Left lung (tissue), 10 donors: ENCODE measurements around the gene DDX6. TPM values are rescaled to one million over a fixed set of nuclear protein-coding genes. Genes with fewer than 3 reads are reported as not detected.
"Not testable (repeated sequence)": the region's sequence is repeated elsewhere in the genome, so short reads cannot be mapped to it uniquely, and the experiment has no call there.

Experiments used
- ATAC-seq: fragments of 200-7000 bp; cut with Tn5 transposase; one replicate; pipeline ENCODE4 v1.9.1; 2020; ENCODE audit warnings: moderate library complexity
- DNase-seq, 4 donors: peaks; one replicate each; pipeline ENCODE4 v3.0.0-alpha.2; 2013 to 2020
- H3K27ac ChIP-seq, 2 donors: fragments of 200-600 bp; sonication (generic) in 1 of 2; one replicate each; pipeline versions ENCODE4 v1.5.0 to v1.8.0; 2020 to 2021
- H3K27me3 ChIP-seq, 2 donors: fragments of 200-600 bp; sonication (generic) in 1 of 2; one replicate each; pipeline versions ENCODE4 v1.5.0 to v1.8.0; 2020 to 2021
- H3K36me3 ChIP-seq, 2 donors: fragments of 200-600 bp; sonication (generic) in 1 of 2; one replicate each; pipeline versions ENCODE4 v1.5.0 to v1.8.0; 2020 to 2021
- H3K4me1 ChIP-seq, 2 donors: fragments of 200-600 bp; one replicate each; pipeline ENCODE4 v1.8.0; 2021
- H3K4me3 ChIP-seq, 2 donors: fragments of 200-600 bp; sonication (generic) in 1 of 2; one replicate each; pipeline versions ENCODE4 v1.5.0 to v1.8.0; 2020 to 2021; ENCODE audit warnings: mild to moderate bottlenecking in 1 of 2
- H3K9me3 ChIP-seq, 2 donors: fragments of 200-600 bp; sonication (generic) in 1 of 2; one replicate each; pipeline versions ENCODE4 v1.5.0 to v1.8.0; 2020 to 2021
- intact Hi-C, 2 donors: fragments of 100-400 bp; cut with DNase I; formaldehyde crosslinking; loops; one replicate each; pipeline versions ENCODE4 v1.11.2 to v1.14.2; 2022
- polyA plus RNA-seq, 6 donors: library from polyadenylated mRNA; unstranded; fragments of 120-200 nt; gene quantifications; one replicate each; pipeline ENCODE4 v1.2.1, GENCODE V29; 2013; ENCODE audit not compliant: insufficient read length in 6 of 6
- total RNA-seq, 2 donors: library from RNA; stranded (reverse); fragmentation: NEBNext Ultra II Directional; extraction: Animal tissue kit (Norgen Biotek cat#: 25700); gene quantifications; one replicate each; pipeline ENCODE4 v1.2.1, GENCODE V29; 2021
- TF ChIP-seq, protein P1 (sequence below), 2 donors: fragments of 200-600 bp; sonication (generic) in 1 of 2; IDR thresholded peaks; one replicate each; pipeline versions ENCODE4 v1.5.0 to v1.8.0; 2021; ENCODE audit warnings: antibody characterized with exemption in 2 of 2
- donor health status: DM: no; HTN: yes; CAD: no.
- donor health status: DM: no; HTN: no; CAD: no.

Gene DDX6
- total and polyA plus RNA-seq, 8 donors = 105 to 143 (median 132) TPM

GRCh38 chr11:118768690-118769089 lies 22.3 kb downstream of the DDX6 start:
- H3K27me3 ChIP-seq = no peaks in the 10 kb centered on the region
- H3K4me3 ChIP-seq = no peak overlapping the region
- DNase-seq = no peak
- ATAC-seq = no peak
- H3K9me3 ChIP-seq = no peaks in the 10 kb centered on the region
- intact Hi-C loops = no loop called here
- TF ChIP-seq, protein P1, sequence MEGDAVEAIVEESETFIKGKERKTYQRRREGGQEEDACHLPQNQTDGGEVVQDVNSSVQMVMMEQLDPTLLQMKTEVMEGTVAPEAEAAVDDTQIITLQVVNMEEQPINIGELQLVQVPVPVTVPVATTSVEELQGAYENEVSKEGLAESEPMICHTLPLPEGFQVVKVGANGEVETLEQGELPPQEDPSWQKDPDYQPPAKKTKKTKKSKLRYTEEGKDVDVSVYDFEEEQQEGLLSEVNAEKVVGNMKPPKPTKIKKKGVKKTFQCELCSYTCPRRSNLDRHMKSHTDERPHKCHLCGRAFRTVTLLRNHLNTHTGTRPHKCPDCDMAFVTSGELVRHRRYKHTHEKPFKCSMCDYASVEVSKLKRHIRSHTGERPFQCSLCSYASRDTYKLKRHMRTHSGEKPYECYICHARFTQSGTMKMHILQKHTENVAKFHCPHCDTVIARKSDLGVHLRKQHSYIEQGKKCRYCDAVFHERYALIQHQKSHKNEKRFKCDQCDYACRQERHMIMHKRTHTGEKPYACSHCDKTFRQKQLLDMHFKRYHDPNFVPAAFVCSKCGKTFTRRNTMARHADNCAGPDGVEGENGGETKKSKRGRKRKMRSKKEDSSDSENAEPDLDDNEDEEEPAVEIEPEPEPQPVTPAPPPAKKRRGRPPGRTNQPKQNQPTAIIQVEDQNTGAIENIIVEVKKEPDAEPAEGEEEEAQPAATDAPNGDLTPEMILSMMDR (IDR thresholded peaks at IDR 0.05) = no peak
- no peak overlapping the region for H3K27ac ChIP-seq
- H3K36me3 ChIP-seq = peaks cover 0 to 59% of the 10 kb centered on the region in 2 donors
- H3K4me1 ChIP-seq = peaks cover 13 to 66% of the 10 kb centered on the region in 2 donors

GRCh38 chr11:118766035-118766434 lies 24.9 kb downstream of the DDX6 start:
- H3K27ac ChIP-seq = no peak overlapping the region
- peaks cover 7 to 40% of the 10 kb centered on the region in 2 donors for H3K4me1 ChIP-seq
- H3K9me3 ChIP-seq = no peaks in the 10 kb centered on the region
- TF ChIP-seq, protein P1 (IDR thresholded peaks at IDR 0.05) = no peak
- H3K36me3 ChIP-seq = peaks cover 0 to 78% of the 10 kb centered on the region in 2 donors
- no peaks in the 10 kb centered on the region for H3K27me3 ChIP-seq
- DNase-seq (no peak), ATAC-seq (no peak)
- no peak overlapping the region for H3K4me3 ChIP-seq
- intact Hi-C loops = no loop called here

GRCh38 chr11:118765095-118765691 lies 25.8 kb downstream of the DDX6 start:
- H3K36me3 ChIP-seq = peaks cover 0 to 86% of the 10 kb centered on the region in 2 donors
- H3K27me3 ChIP-seq, H3K27ac ChIP-seq, intact Hi-C loops, H3K9me3 ChIP-seq, DNase-seq, H3K4me3 ChIP-seq: not testable (repeated sequence)
- ATAC-seq = peak; percentile 20
- H3K4me1 ChIP-seq = peaks cover 3 to 32% of the 10 kb centered on the region in 2 donors

DNA sequence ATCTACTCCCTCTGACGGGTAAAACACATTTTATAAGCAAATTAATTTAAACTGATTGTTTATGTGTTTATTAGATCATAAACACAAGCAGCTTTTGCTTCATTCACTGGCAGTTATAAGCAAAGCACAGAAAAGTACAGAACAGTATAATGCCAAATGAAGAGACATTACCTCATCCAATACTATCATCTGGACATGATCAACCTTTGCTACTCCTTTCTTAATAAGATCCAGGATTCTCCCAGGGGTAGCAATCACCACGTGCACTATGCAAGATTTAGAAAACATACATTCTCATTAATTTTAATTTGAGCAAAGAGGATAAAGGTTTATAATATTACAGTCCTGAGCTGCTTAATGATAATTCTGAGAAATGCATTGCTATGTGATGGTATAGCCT lies 27.9 kb downstream of the DDX6 start:
- peaks cover 0 to 10% of the 10 kb centered on the region in 2 donors for H3K4me1 ChIP-seq
- intact Hi-C loops = no loop called here
- no peaks in the 10 kb centered on the region for H3K9me3 ChIP-seq
- H3K4me3 ChIP-seq = no peak overlapping the region
- peaks cover 0 to 99% of the 10 kb centered on the region in 2 donors for H3K36me3 ChIP-seq
- no peaks in the 10 kb centered on the region for H3K27me3 ChIP-seq
- TF ChIP-seq, protein P1 (IDR thresholded peaks at IDR 0.05) = no peak
- DNase-seq (no peak), ATAC-seq (no peak)
- no peak overlapping the region for H3K27ac ChIP-seq

DNA sequence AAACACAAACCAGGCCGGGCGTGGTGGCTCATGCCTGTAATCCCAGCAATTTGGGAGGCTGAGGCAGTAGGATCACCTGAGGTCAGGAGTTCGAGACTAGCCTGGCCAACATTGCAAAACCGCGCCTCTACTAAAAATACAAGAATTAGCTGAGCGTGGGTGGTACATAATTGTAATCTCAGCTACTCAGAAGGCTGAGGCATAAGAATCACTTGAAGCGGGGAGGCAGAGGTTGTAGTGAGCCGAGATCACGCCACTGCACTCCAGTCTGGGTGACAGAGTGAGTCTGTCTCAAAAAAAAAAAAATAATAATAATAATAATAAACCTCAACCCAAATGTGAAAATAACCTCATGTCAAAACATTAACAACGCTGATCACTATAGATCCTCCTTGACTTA lies 29.0 kb downstream of the DDX6 start:
- H3K27me3 ChIP-seq, DNase-seq, H3K27ac ChIP-seq, H3K9me3 ChIP-seq, H3K4me1 ChIP-seq, H3K4me3 ChIP-seq, intact Hi-C loops, ATAC-seq: not testable (repeated sequence)
- peaks cover 0 to 99% of the 10 kb centered on the region in 2 donors for H3K36me3 ChIP-seq

GRCh38 chr11:118757876-118758399 lies 33.0 kb downstream of the DDX6 start:
- Histone ChIP-seq H3K36me3 (peaks cover 0 to 99% of the 10 kb centered on the region in 2 donors), H3K4me3 (no peak overlapping the region), H3K27me3 (no peaks in the 10 kb centered on the region), H3K4me1 (no peaks in the 10 kb centered on the region), H3K9me3 (no peaks in the 10 kb centered on the region), H3K27ac (no peak overlapping the region)
- TF ChIP-seq, protein P1 (IDR thresholded peaks at IDR 0.05) = no peak
- intact Hi-C loops = no loop called here
- DNase-seq (no peak), ATAC-seq (peak; percentile 27)
